ENCODE results near the gene PRMT1. TPM values are rescaled to one million over a fixed set of nuclear protein-coding genes. Genes with fewer than 3 reads are reported as not detected.

The PRMT1 gene
- polyA plus RNA-seq, 3 donors, result 60.1 to 94.4 (median 74.3) TPM

GRCh38 chr19:49688531-49689132, 11.6 kb downstream of the PRMT1 start:
- H3K36me3 Mint-ChIP-seq, result peaks cover 50 to 55% of the 10 kb centered on the region in 2 donors
- Histone ChIP-seq H2AFZ (ENCODE audit: insufficient read depth, low read depth, low read length, poor library complexity, severe bottlenecking) (no peak overlapping the region), H3K9me3 (replicated peaks in 1 of 2; ENCODE audit: control insufficient read depth in 1 of 2, insufficient read depth in 1 of 2, low read length in 2 of 2) (peaks cover 0 to 11% of the 10 kb centered on the region in 2 donors), H3K27ac (ENCODE audit: low read depth in 1 of 2, low read length in 2 of 2) (no peak overlapping the region), H3K27me3 (ENCODE audit: control insufficient read depth in 2 of 2, insufficient read depth in 2 of 2, low read length in 2 of 2) (peaks cover 17 to 42% of the 10 kb centered on the region in 2 donors), H3K4me2 (replicated peaks; ENCODE audit: extremely low read depth, low read length, poor library complexity, severe bottlenecking) (no peak overlapping the region), H3K4me1 (ENCODE audit: control insufficient read depth in 1 of 2, insufficient read depth in 2 of 2, low read length in 2 of 2) (peaks cover 29 to 34% of the 10 kb centered on the region in 2 donors), H3K36me3 (replicated peaks in 1 of 2; ENCODE audit: control insufficient read depth in 1 of 2, insufficient read depth in 2 of 2, low read length in 2 of 2) (peaks cover 21 to 28% of the 10 kb centered on the region in 2 donors), H3K9ac (ENCODE audit: insufficient read depth, low read length, poor library complexity, severe bottlenecking) (no peak overlapping the region), H4K20me1 (ENCODE audit: insufficient read depth, low read length) (peaks cover 5% of the 10 kb centered on the region), H3K79me2 (ENCODE audit: insufficient read depth, low read length) (no peaks in the 10 kb centered on the region), H3K4me3 (replicated peaks in 1 of 3; ENCODE audit: low read depth in 2 of 3, low read length in 3 of 3) (no peak overlapping the region)
- WGBS (ENCODE audit: insufficient coverage), result 88% methylated on average over 6 of the region's 12 CpGs
- peaks cover 37% of the 10 kb centered on the region for H3K4me1 Mint-ChIP-seq
- H3K27ac Mint-ChIP-seq, result no peak overlapping the region
- peaks cover 0 to 16% (median 8%) of the 10 kb centered on the region in 7 donors for H3K9me3 Mint-ChIP-seq
- TF ChIP-seq, protein P1, sequence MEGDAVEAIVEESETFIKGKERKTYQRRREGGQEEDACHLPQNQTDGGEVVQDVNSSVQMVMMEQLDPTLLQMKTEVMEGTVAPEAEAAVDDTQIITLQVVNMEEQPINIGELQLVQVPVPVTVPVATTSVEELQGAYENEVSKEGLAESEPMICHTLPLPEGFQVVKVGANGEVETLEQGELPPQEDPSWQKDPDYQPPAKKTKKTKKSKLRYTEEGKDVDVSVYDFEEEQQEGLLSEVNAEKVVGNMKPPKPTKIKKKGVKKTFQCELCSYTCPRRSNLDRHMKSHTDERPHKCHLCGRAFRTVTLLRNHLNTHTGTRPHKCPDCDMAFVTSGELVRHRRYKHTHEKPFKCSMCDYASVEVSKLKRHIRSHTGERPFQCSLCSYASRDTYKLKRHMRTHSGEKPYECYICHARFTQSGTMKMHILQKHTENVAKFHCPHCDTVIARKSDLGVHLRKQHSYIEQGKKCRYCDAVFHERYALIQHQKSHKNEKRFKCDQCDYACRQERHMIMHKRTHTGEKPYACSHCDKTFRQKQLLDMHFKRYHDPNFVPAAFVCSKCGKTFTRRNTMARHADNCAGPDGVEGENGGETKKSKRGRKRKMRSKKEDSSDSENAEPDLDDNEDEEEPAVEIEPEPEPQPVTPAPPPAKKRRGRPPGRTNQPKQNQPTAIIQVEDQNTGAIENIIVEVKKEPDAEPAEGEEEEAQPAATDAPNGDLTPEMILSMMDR (IDR thresholded peaks at IDR 0.05), result no peak
- intact Hi-C loops (cut with micrococcal nuclease), result no loop called here
- no peak for DNase-seq
- peak overlapping the region in 1 of 2 donors; percentile 76 for H3K4me3 Mint-ChIP-seq
- H3K27me3 Mint-ChIP-seq (ENCODE audit: low read depth in 3 of 3), result peaks cover 50 to 52% (median 52%) of the 10 kb centered on the region in 3 donors

GRCh38 chr19:49689133-49690078, 12.3 kb downstream of the PRMT1 start, which contains the start of gene ADM5:
Gene ADM5 (plus strand): TSS chr19:49689594. CDS start chr19:49689838, 244 bp downstream.
- intact Hi-C loops (cut with micrococcal nuclease), result no loop called here
- no peak within 1 kb of the TSS for H3K27ac ChIP-seq (ENCODE audit: low read depth in 1 of 2, low read length in 2 of 2)
- Mint-ChIP-seq H3K36me3 (peaks cover 43 to 47% of the 10 kb centered on the region in 2 donors), H3K9me3 (peaks cover 0 to 16% (median 8%) of the 10 kb centered on the region in 7 donors), H3K27me3 (ENCODE audit: low read depth in 3 of 3) (peaks cover 51 to 52% (median 52%) of the 10 kb centered on the region in 3 donors), H3K27ac (peak within 1 kb of the TSS in 1 of 7 donors; percentile 22), H3K4me1 (peaks cover 37% of the 10 kb centered on the region), H3K4me3 (peak within 1 kb of the TSS; percentile 72 to 93)
- no peaks in the 10 kb centered on the region for H3K79me2 ChIP-seq (ENCODE audit: insufficient read depth, low read length)
- H3K4me2 ChIP-seq (replicated peaks; ENCODE audit: extremely low read depth, low read length, poor library complexity, severe bottlenecking), result peak within 1 kb of the TSS; percentile 67
- H3K9me3 ChIP-seq (replicated peaks in 1 of 2; ENCODE audit: control insufficient read depth in 1 of 2, insufficient read depth in 1 of 2, low read length in 2 of 2), result peaks cover 0 to 11% of the 10 kb centered on the region in 2 donors
- peaks cover 15 to 20% of the 10 kb centered on the region in 2 donors for H3K36me3 ChIP-seq (replicated peaks in 1 of 2; ENCODE audit: control insufficient read depth in 1 of 2, insufficient read depth in 2 of 2, low read length in 2 of 2)
- WGBS (ENCODE audit: insufficient coverage), result 49% methylated on average over 41 of the region's 54 CpGs
- H3K27me3 ChIP-seq (ENCODE audit: control insufficient read depth in 2 of 2, insufficient read depth in 2 of 2, low read length in 2 of 2), result peaks cover 17 to 42% of the 10 kb centered on the region in 2 donors
- no peak for DNase-seq
- H2AFZ ChIP-seq (ENCODE audit: insufficient read depth, low read depth, low read length, poor library complexity, severe bottlenecking), result peak within 1 kb of the TSS; percentile 65
- peaks cover 29 to 34% of the 10 kb centered on the region in 2 donors for H3K4me1 ChIP-seq (ENCODE audit: control insufficient read depth in 1 of 2, insufficient read depth in 2 of 2, low read length in 2 of 2)
- H3K9ac ChIP-seq (ENCODE audit: insufficient read depth, low read length, poor library complexity, severe bottlenecking), result no peak within 1 kb of the TSS
- TF ChIP-seq, protein P1 (IDR thresholded peaks at IDR 0.05), result peak; percentile 70
- H3K4me3 ChIP-seq (replicated peaks in 1 of 3; ENCODE audit: low read depth in 2 of 3, low read length in 3 of 3), result peak within 1 kb of the TSS in 1 of 3 experiments; percentile 63
- peaks cover 5% of the 10 kb centered on the region for H4K20me1 ChIP-seq (ENCODE audit: insufficient read depth, low read length)
